ENCODE results near the gene GFPT2.

DNA sequence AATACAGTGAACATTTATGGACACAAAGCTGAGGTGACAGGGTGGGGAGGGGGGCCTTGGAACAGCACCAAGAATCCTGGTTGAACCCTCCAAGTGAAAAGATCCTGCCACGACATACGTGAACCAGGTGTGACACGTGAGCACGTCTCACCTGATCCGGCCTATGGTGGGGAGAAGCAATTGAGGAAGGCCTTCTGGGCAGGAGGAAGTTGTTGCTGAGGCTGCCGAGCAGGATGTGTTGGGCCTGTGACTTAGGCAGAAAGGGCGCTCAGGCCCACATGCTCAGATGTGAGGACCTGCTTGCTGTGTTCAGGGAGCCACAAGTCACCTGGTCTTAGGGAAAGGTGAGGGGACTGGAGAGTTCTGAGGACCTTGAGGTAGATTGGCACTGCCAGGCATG lies 58.7 kb downstream of the GFPT2 start:
- TF ChIP-seq, protein P1, sequence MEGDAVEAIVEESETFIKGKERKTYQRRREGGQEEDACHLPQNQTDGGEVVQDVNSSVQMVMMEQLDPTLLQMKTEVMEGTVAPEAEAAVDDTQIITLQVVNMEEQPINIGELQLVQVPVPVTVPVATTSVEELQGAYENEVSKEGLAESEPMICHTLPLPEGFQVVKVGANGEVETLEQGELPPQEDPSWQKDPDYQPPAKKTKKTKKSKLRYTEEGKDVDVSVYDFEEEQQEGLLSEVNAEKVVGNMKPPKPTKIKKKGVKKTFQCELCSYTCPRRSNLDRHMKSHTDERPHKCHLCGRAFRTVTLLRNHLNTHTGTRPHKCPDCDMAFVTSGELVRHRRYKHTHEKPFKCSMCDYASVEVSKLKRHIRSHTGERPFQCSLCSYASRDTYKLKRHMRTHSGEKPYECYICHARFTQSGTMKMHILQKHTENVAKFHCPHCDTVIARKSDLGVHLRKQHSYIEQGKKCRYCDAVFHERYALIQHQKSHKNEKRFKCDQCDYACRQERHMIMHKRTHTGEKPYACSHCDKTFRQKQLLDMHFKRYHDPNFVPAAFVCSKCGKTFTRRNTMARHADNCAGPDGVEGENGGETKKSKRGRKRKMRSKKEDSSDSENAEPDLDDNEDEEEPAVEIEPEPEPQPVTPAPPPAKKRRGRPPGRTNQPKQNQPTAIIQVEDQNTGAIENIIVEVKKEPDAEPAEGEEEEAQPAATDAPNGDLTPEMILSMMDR (conservative IDR thresholded peaks at IDR 0.05; ENCODE audit: low read length) = no peak
- TF ChIP-seq EZH2phosphoT487 (IDR thresholded peaks at IDR 0.05; ENCODE audit: borderline replicate concordance, low read depth, low read length) = no peak
